Gastrocnemius medialis (tissue), 4 donors: ENCODE measurements around the gene C5orf15. TPM values are rescaled to one million over a fixed set of nuclear protein-coding genes. Genes with fewer than 3 reads are reported as not detected.
A peak's percentile ranks its signal among the peaks of the same experiment; 100 is the strongest.
"Not testable (repeated sequence)": the region's sequence is repeated elsewhere in the genome, so short reads cannot be mapped to it uniquely, and the experiment has no call there.

Experiments
- ATAC-seq, 2 donors: fragments of 150-250 bp; one replicate each; pipeline ENCODE4 v1.9.1; 2016
- DNase-seq, 2 donors: peaks; one replicate each; pipeline ENCODE4 v3.0.0-alpha.2; 2019
- H3K27ac ChIP-seq, 4 donors: fragments of 200-600 bp; sonication (generic); 1 replicate in 1 of 4; 2 replicates in 3 of 4; pipeline ENCODE4 v1.5.1; 2016 to 2018; ENCODE audit warnings: mild to moderate bottlenecking in 2 of 4, moderate library complexity in 1 of 4
- H3K27me3 ChIP-seq, 3 donors: fragments of 200-600 bp; sonication (generic) in 2 of 3; 1 replicate in 1 of 3; 2 replicates in 2 of 3; pipeline versions ENCODE4 v1.5.1 to v1.6.0; 2016 to 2019; ENCODE audit warnings: mild to moderate bottlenecking in 1 of 3, moderate library complexity in 1 of 3
- H3K36me3 ChIP-seq, 2 donors: fragments of 200-600 bp; sonication (generic) in 1 of 2; one replicate each; pipeline ENCODE4 v1.5.1; 2017 to 2018
- H3K4me1 ChIP-seq, 2 donors: fragments of 200-600 bp; sonication (generic) in 1 of 2; one replicate each; pipeline ENCODE4 v1.5.1; 2016 to 2017; ENCODE audit warnings: mild to moderate bottlenecking in 2 of 2
- H3K4me3 ChIP-seq, 4 donors: fragments of 200-600 bp; sonication (generic) in 3 of 4; 1 replicate in 1 of 4; 2 replicates in 3 of 4; pipeline ENCODE4 v1.5.1; 2016 to 2019; ENCODE audit warnings: mild to moderate bottlenecking in 2 of 4
- H3K9me3 ChIP-seq, 3 donors: fragments of 200-600 bp; sonication (generic) in 2 of 3; 1 replicate in 1 of 3; 2 replicates in 2 of 3; pipeline ENCODE4 v1.5.1; 2016 to 2019
- POLR2A ChIP-seq, 2 donors: fragments of 450-650 bp; IDR thresholded peaks; one replicate each; pipeline ENCODE4 v1.6.1; 2017; ENCODE audit warnings: antibody characterized with exemption in 2 of 2, mild to moderate bottlenecking in 2 of 2, moderate library complexity in 2 of 2
- in situ Hi-C, 4 donors: fragments of 200-750 bp; cut with MboI; loops; one replicate each; pipeline versions ENCODE4 v1.15.0 to v1.8.0; 2017; ENCODE audit warnings: low sequenced_read_pairs in 4 of 4
- intact Hi-C: fragments of 100-400 bp; cut with DNase I; formaldehyde crosslinking; loops from one replicate; pipeline ENCODE4 v1.15.1; 2023; ENCODE audit warnings: low total_unique reads
- total RNA-seq, 4 donors: library from RNA; depleted of rRNA; stranded (reverse); fragments of >200 nt; gene quantifications; one replicate each; pipeline versions ENCODE4 v1.1.0 to v1.2.3, GENCODE V29; 2016
- TF ChIP-seq, protein P1 (sequence below), 5 experiments: fragments of 450-650 bp in 3 of 5; fragments of 200-600 bp in 2 of 5; sonication (generic) in 2 of 5; IDR thresholded peaks in 4 of 5; conservative IDR thresholded peaks in 1 of 5; 1 replicate in 4 of 5; 2 replicates in 1 of 5; pipeline ENCODE4 v1.5.1; 2016 to 2019; ENCODE audit warnings: antibody characterized with exemption in 5 of 5, mild to moderate bottlenecking in 3 of 5, moderate library complexity in 3 of 5

The C5orf15 gene
- total RNA-seq, 4 donors from 2014 or later, result 18.7 to 30.3 (median 24.4) TPM

DNA sequence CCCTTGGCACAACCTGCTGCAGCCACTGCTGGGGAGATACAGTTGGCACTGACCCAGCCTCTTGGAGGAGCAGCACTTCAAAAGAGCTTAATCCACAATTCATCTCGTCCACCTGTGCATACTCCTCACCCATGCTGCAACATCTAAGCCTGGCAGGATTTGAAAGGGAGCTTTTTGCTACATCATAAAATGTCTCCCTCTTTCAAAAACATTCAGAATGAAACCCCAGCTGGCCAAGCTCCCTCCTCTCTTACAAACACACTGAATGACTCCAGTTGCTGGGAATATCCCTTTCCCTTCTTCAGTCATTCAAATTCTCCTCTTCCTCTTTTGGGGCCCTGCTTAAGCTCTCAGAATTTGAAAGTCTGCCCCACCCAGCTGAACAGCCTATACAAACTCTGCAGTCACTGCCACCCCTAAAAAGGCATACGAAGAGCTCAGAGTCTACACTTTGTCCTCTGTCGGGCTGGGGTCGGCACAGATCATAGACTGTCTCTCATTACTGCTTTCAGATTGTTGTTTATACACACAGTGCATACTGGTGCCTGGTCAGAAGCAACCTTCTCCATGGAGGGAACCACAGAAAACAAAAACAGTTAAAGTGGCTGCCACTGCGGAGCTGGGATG, 8.8 kb upstream of the C5orf15 start:
- Histone ChIP-seq H3K4me3 (no peak overlapping the region), H3K9me3 (no peaks in the 10 kb centered on the region), H3K4me1 (peaks cover 42 to 51% of the 10 kb centered on the region in 2 donors), H3K27me3 (no peaks in the 10 kb centered on the region), H3K36me3 (peaks cover 2 to 60% of the 10 kb centered on the region in 2 donors), H3K27ac (peak overlapping the region; percentile 47 to 78 (median 60))
- DNase-seq, result no peak
- peak in 1 of 2 donors; percentile 16 for ATAC-seq
- intact Hi-C loops, result no loop called here
- TF ChIP-seq, protein P1, sequence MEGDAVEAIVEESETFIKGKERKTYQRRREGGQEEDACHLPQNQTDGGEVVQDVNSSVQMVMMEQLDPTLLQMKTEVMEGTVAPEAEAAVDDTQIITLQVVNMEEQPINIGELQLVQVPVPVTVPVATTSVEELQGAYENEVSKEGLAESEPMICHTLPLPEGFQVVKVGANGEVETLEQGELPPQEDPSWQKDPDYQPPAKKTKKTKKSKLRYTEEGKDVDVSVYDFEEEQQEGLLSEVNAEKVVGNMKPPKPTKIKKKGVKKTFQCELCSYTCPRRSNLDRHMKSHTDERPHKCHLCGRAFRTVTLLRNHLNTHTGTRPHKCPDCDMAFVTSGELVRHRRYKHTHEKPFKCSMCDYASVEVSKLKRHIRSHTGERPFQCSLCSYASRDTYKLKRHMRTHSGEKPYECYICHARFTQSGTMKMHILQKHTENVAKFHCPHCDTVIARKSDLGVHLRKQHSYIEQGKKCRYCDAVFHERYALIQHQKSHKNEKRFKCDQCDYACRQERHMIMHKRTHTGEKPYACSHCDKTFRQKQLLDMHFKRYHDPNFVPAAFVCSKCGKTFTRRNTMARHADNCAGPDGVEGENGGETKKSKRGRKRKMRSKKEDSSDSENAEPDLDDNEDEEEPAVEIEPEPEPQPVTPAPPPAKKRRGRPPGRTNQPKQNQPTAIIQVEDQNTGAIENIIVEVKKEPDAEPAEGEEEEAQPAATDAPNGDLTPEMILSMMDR (IDR thresholded peaks at IDR 0.05 in 4 of 5, conservative IDR thresholded peaks at IDR 0.05 in 1 of 5), result no peak
- TF ChIP-seq POLR2A (IDR thresholded peaks at IDR 0.05), result no peak
- in situ Hi-C loops, result no loop called here

DNA sequence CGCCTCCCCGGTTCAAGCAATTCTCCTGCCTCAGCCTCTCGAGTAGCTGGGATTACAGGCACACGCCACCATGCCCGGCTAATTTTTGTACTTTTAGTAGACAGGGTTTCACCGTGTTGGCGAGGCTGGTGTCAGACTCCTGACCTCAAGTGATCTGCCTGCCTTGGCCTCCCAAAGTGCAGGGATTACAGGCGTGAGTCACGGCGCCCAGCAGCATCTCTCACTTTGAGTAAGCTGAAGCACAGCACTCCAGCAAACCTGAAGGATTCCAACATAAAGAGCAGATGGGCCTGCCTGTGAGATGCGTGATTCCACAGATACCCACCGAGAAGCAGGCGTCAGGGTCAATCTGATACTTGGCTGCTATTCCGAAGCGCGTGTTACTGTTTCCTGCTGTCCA, 7.1 kb upstream of the C5orf15 start:
- DNase-seq, H3K27me3 ChIP-seq, H3K9me3 ChIP-seq, in situ Hi-C loops, ATAC-seq, H3K4me3 ChIP-seq, intact Hi-C loops: not testable (repeated sequence)
- H3K4me1 ChIP-seq, result peaks cover 26 to 38% of the 10 kb centered on the region in 2 donors
- peaks cover 2 to 61% of the 10 kb centered on the region in 2 donors for H3K36me3 ChIP-seq
- peak overlapping the region in 1 of 4 donors; percentile 27 for H3K27ac ChIP-seq

DNA sequence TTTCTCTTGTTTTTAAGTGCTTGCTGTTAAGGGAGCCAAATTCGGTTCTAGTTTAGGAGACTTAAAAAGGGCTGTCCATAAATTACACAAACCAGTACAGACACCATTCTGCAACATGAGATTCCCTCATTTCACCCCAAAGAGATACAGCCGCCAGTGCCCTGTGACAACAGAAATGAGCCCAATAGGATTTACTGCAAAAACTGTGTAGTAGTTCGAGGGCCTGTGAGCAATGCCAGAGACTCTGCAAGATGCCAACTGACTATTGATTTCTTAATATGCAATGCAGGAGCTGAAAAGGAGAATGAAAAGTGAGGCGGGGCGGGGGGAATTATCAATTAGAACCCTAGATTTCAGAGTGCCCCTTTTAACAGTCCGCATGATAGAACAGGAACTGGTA, 5.7 kb upstream of the C5orf15 start:
- Histone ChIP-seq H3K27ac (no peak overlapping the region), H3K36me3 (peaks cover 2 to 61% of the 10 kb centered on the region in 2 donors), H3K27me3 (no peaks in the 10 kb centered on the region), H3K9me3 (no peaks in the 10 kb centered on the region), H3K4me1 (peaks cover 21 to 27% of the 10 kb centered on the region in 2 donors), H3K4me3 (no peak overlapping the region)
- in situ Hi-C loops, result no loop called here
- no peak for TF ChIP-seq POLR2A (IDR thresholded peaks at IDR 0.05)
- TF ChIP-seq, protein P1 (IDR thresholded peaks at IDR 0.05 in 4 of 5, conservative IDR thresholded peaks at IDR 0.05 in 1 of 5), result no peak
- intact Hi-C loops, result no loop called here
- ATAC-seq, result no peak
- DNase-seq, result no peak

DNA sequence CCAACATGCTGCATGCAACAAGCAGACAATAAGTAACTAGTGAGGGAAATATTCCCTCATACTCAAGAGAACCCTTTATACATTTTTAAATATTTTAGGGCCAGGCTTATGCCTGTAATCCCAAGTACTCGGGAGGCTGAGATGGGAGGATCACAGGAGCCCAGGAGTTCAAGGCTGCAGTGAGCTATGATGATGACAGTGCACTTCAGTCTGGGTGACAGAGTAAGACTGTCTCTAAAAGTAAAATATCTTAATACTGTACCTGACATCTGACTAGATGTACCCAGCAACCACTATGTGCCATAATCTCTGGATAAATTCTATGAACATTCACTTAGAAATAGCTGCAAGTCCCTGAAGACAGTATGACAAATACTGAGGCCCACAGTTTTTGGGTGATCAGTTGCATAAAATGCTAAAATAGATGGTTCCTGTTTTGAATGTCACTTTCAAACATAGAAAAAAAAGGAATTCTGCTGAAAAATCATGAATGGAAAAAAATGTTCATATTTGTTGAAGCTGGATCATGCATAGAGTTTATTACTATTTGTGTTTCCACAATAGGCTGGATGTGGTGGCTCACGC, 2.0 kb upstream of the C5orf15 start:
- DNase-seq (no peak), ATAC-seq (no peak)
- intact Hi-C loops, result no loop called here
- peaks cover 18 to 23% of the 10 kb centered on the region in 2 donors for H3K4me1 ChIP-seq
- in situ Hi-C loops, result no loop called here
- H3K36me3 ChIP-seq, result peaks cover 2 to 44% of the 10 kb centered on the region in 2 donors
- H3K27me3 ChIP-seq, result no peaks in the 10 kb centered on the region
- no peaks in the 10 kb centered on the region for H3K9me3 ChIP-seq
- TF ChIP-seq POLR2A (IDR thresholded peaks at IDR 0.05), result no peak
- TF ChIP-seq, protein P1 (IDR thresholded peaks at IDR 0.05 in 4 of 5, conservative IDR thresholded peaks at IDR 0.05 in 1 of 5), result no peak
- peak overlapping the region; percentile 1 to 95 (median 92) for H3K27ac ChIP-seq
- no peak overlapping the region for H3K4me3 ChIP-seq

DNA sequence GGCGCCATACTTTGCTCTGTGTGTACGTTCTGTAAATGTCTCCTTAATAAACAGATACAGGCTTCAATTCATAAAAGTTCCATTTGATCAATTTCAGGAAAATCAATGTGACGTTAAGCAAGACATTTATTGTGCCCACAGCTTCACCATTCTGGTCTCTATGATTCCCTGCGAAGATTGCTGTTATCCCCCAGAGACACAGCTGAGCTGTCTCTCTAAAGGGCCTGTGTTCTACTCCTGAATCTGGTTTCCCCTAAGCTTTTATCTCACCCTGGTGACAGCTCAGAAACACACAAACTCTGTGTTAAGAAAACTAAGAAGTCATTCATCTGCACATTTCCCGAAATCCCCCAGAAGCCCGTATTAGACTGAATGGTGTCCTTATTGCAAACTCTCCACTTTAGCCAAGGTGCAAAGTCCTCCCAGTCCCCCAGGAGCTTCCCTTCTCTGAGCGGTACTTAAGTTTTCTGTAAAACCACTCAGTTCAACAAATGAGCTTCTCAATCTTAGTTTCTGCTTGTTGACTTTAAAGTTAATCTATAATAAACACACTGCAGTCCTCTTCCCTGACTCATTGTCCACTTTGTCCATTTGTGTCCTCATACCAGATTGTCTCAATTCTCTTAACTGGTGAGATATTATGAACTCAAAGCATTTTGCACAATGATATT, 1.4 kb upstream of the C5orf15 start:
- ATAC-seq (no peak), DNase-seq (no peak)
- Histone ChIP-seq H3K9me3 (no peaks in the 10 kb centered on the region), H3K27ac (peak overlapping the region; percentile 91 to 97 (median 94)), H3K36me3 (peaks cover 2 to 37% of the 10 kb centered on the region in 2 donors), H3K4me1 (peaks cover 18 to 23% of the 10 kb centered on the region in 2 donors), H3K27me3 (no peaks in the 10 kb centered on the region), H3K4me3 (no peak overlapping the region)
- in situ Hi-C loops (no loop called here), intact Hi-C loops (loop anchor here (2.0 kb wide), 1 partner anchor 35 kb away; the partner anchor contains the start of gene VDAC1)
- TF ChIP-seq, protein P1 (IDR thresholded peaks at IDR 0.05 in 4 of 5, conservative IDR thresholded peaks at IDR 0.05 in 1 of 5), result no peak
- TF ChIP-seq POLR2A (IDR thresholded peaks at IDR 0.05), result no peak
